GM12878 (cell line): ENCODE measurements around the gene GDA. TPM values are rescaled to one million over a fixed set of nuclear protein-coding genes. Genes with fewer than 3 reads are reported as not detected.

ENCODE experiments used
- ATAC-seq: fragments of 200-7000 bp; cut with Tn5 transposase; 3 replicates; pipeline ENCODE4 v1.9.1; 2020; ENCODE audit warnings: mild to moderate bottlenecking, moderate library complexity
- BruUV-seq: library from RNA; stranded (reverse); fragments of 400-500 nt; replicated peaks from 2 replicates; lab custom pipeline; 2021; lab: Mats Ljungman, UMichigan
- CTCF ChIA-PET: fragments of 300-600 bp; sonication (Branson Sonifier 250); formaldehyde crosslinking; extraction: SDS; loops from one replicate; lab custom pipeline; 2021; ENCODE audit warnings: inconsistent platforms; lab: Yijun Ruan, JAX
- POLR2A ChIA-PET: fragments of 350-600 bp; formaldehyde crosslinking; extraction: SDS; loops from one replicate; lab custom pipeline; 2021; ENCODE audit warnings: inconsistent platforms; lab: Charles Lee
- RAD21 ChIA-PET: fragments of 300-600 bp; sonication (Branson Sonifier 250); formaldehyde crosslinking; loops from one replicate; lab custom pipeline; 2023; ENCODE audit warnings: antibody characterized with exemption; ENCODE audit not compliant: unreplicated experiment; lab: Charles Lee
- SMC1A ChIA-PET: fragments of 300-600 bp; sonication (Branson Sonifier 250); formaldehyde crosslinking; loops from one replicate; lab custom pipeline; 2023; ENCODE audit not compliant: unreplicated experiment, uncharacterized antibody; lab: Charles Lee
- DNase-seq: peaks from one replicate; pipeline ENCODE4 v3.0.0-alpha.2; 2011; ENCODE audit warnings: low read depth, low spot score
- FAIRE-seq: peaks from 3 replicates; lab custom pipeline; 2011; peaks lifted over from hg19 to GRCh38; lab: Jason Lieb, UNC
- H2AFZ ChIP-seq: 2 replicates; pipeline ENCODE4 v1.6.0; 2011; ENCODE audit warnings: low read depth, low read length, control low read depth; ENCODE audit not compliant: control insufficient read depth
- H3K27ac ChIP-seq: 2 replicates; pipeline ENCODE4 v1.5.1; 2011; ENCODE audit warnings: control low read depth; ENCODE audit not compliant: control insufficient read depth, insufficient read depth
- H3K27me3 ChIP-seq, 2 experiments: replicated peaks in 1 of 2; 2 replicates each; pipeline versions ENCODE4 v1.6.0 to v1.6.1; 2011; ENCODE audit warnings: low read length in 1 of 2; ENCODE audit not compliant: control insufficient read depth in 2 of 2, insufficient read depth in 2 of 2
- H3K36me3 ChIP-seq, 2 experiments: 2 replicates each; pipeline ENCODE4 v1.5.1; 2011; ENCODE audit warnings: low read length in 1 of 2; ENCODE audit not compliant: control insufficient read depth in 2 of 2, insufficient read depth in 2 of 2
- H3K4me1 ChIP-seq: 2 replicates; pipeline ENCODE4 v1.6.1; 2011; ENCODE audit warnings: mild to moderate bottlenecking, low read length, moderate library complexity, mixed read lengths; ENCODE audit not compliant: control insufficient read depth, insufficient read depth
- H3K4me2 ChIP-seq: 2 replicates; pipeline ENCODE4 v1.6.0; 2011; ENCODE audit warnings: control low read depth; ENCODE audit not compliant: control insufficient read depth, insufficient read depth
- H3K4me3 ChIP-seq: fragments of 200-600 bp; sonication (generic); 2 replicates; pipeline ENCODE4 v1.5.1; 2016
- H3K79me2 ChIP-seq: 2 replicates; pipeline ENCODE4 v1.6.0; 2011; ENCODE audit warnings: low read length; ENCODE audit not compliant: control insufficient read depth, insufficient read depth
- H3K9ac ChIP-seq: 2 replicates; pipeline ENCODE4 v1.8.0; 2011; ENCODE audit warnings: low read length, control low read depth, mixed read lengths; ENCODE audit not compliant: control insufficient read depth, insufficient read depth
- H3K9me3 ChIP-seq: replicated peaks from 3 replicates; pipeline ENCODE4 v1.5.1; 2011; ENCODE audit warnings: mild to moderate bottlenecking, low read length; ENCODE audit not compliant: control insufficient read depth, insufficient read depth
- H4K20me1 ChIP-seq: 2 replicates; pipeline ENCODE4 v1.6.0; 2011; ENCODE audit not compliant: control insufficient read depth, insufficient read depth
- ATF3 ChIP-seq: IDR thresholded peaks from 2 replicates; pipeline ENCODE4 v1.6.1; 2011; ENCODE audit warnings: low read depth, mild to moderate bottlenecking, low read length, moderate library complexity, borderline replicate concordance; ENCODE audit errors: extremely low read depth
- EZH2 ChIP-seq: IDR thresholded peaks from 2 replicates; pipeline ENCODE4 v1.6.1; 2012; ENCODE audit warnings: low read depth, mild to moderate bottlenecking, control low read depth, inconsistent platforms, low read length, borderline replicate concordance; ENCODE audit not compliant: control insufficient read depth
- FOXM1 ChIP-seq: IDR thresholded peaks from 2 replicates; pipeline ENCODE4 v1.6.1; 2012; ENCODE audit warnings: low read depth, mild to moderate bottlenecking, inconsistent platforms, low read length, moderate library complexity
- MXI1 ChIP-seq: fragments of 150-350 bp; IDR thresholded peaks from 2 replicates; pipeline ENCODE4 v1.6.1; 2011; ENCODE audit warnings: low read depth, mild to moderate bottlenecking, inconsistent platforms, low read length, improper control_type of control experiment
- RCOR1 ChIP-seq: conservative IDR thresholded peaks from 2 replicates; pipeline ENCODE4 v1.6.1; 2012; ENCODE audit warnings: low read depth, low read length, improper control_type of control experiment
- SIN3A ChIP-seq: IDR thresholded peaks from 2 replicates; pipeline ENCODE4 v1.6.1; 2012; ENCODE audit warnings: low read depth, low read length, improper control_type of control experiment
- SPI1 ChIP-seq: IDR thresholded peaks from 2 replicates; pipeline ENCODE4 v1.6.1; 2011; ENCODE audit warnings: low read depth, mild to moderate bottlenecking, low read length, moderate library complexity, borderline replicate concordance; ENCODE audit not compliant: insufficient read depth
- ZBED1 ChIP-seq: IDR thresholded peaks from 2 replicates; pipeline ENCODE4 v1.6.1; 2016; ENCODE audit warnings: borderline replicate concordance
- WGBS: methylation state at CpG from one replicate; pipeline ENCODE4 v1.1.6; 2016; ENCODE audit warnings: low lambda C conversion rate; ENCODE audit not compliant: insufficient replicate concordance, insufficient coverage; ENCODE audit errors: missing lambda C conversion rate; 5-methylcytosine and 5-hydroxymethylcytosine counted together
- in situ Hi-C: fragments of 300-500 bp; cut with MboI; formaldehyde crosslinking; loops from 9 replicates; pipeline ENCODE4 v1.14.3; 2018; ENCODE audit warnings: mixed read lengths
- intact Hi-C: fragments of 100-400 bp; cut with micrococcal nuclease; formaldehyde crosslinking; loops from one replicate; pipeline ENCODE4 v1.14.2; 2022; ENCODE audit not compliant: unreplicated experiment
- polyA plus RNA-seq, 11 experiments: library from polyadenylated mRNA; depleted of rRNA in 4 of 11; unstranded in 6 of 11; stranded (reverse) in 5 of 11; fragments of >200 nt; fragmentation: Nextera tagmentation in 4 of 11; fragmentation: Illumina TruSeq in 1 of 11; extraction: Ambion mirVana in 4 of 11; extraction: Trizol in 1 of 11; gene quantifications; 1 replicate in 1 of 11; 2 replicates in 10 of 11; pipeline versions ENCODE4 v1.2.1 to v1.2.3, GENCODE V29; 2011 to 2016; ENCODE audit warnings: inconsistent platforms in 2 of 11, missing spikeins in 2 of 11, low read depth in 1 of 11
- total RNA-seq, 4 experiments: library from RNA; depleted of rRNA in 3 of 4; stranded (reverse); fragments of >200 nt in 3 of 4; fragmentation: Illumina TruSeq in 1 of 4; extraction: Trizol in 1 of 4; gene quantifications; 2 replicates each; pipeline versions ENCODE4 v1.2.1 to v1.2.3, GENCODE V29; 2013 to 2021
- TF ChIP-seq, protein P1 (sequence below): fragments of 450-650 bp; IDR thresholded peaks from 2 replicates; pipeline ENCODE4 v1.6.1; 2017; ENCODE audit warnings: mild to moderate bottlenecking, moderate library complexity
- TF ChIP-seq, protein P2 (sequence below): fragments of 450-650 bp; IDR thresholded peaks from 2 replicates; pipeline ENCODE4 v1.6.1; 2017; ENCODE audit warnings: antibody characterized with exemption, mild to moderate bottlenecking, moderate library complexity

GDA gene
- total and polyA plus RNA-seq, 10 of the 15 experiments (the other 5 are each of a cell fraction or from before 2014, with no cell fraction given) = 0.19 to 17.9 (median 0.48) TPM; not detected in 2

GRCh38 chr9:72139226-72139625 is 10.0 kb upstream of the GDA start:
- Histone ChIP-seq H3K4me3 (no peak overlapping the region), H3K27me3 (0 out of 4 replicates have a peak, but pooled peaks cover 0 to 2% of the 10 kb centered on the region in 2 experiments), H3K4me1 (no peaks in the 10 kb centered on the region), H3K79me2 (no peaks in the 10 kb centered on the region), H3K27ac (no peak overlapping the region), H3K9ac (no peak overlapping the region), H4K20me1 (no peaks in the 10 kb centered on the region), H3K36me3 (no peaks in the 10 kb centered on the region), H2AFZ (no peak overlapping the region), H3K9me3 (no peaks in the 10 kb centered on the region), H3K4me2 (no peak overlapping the region)
- in situ Hi-C loops = no loop called here
- ChIA-PET CTCF (no interaction called here), RAD21 (no interaction called here), SMC1A (interaction anchor here (1.1 to 1.8 kb wide), 3 partner anchors 11 to 37 kb away, joined by 3 read pairs; no protein-coding TSS in a partner anchor), POLR2A (no interaction called here)
- ATAC-seq (no peak), FAIRE-seq (no peak), DNase-seq (no peak)
- TF ChIP-seq, protein P1, sequence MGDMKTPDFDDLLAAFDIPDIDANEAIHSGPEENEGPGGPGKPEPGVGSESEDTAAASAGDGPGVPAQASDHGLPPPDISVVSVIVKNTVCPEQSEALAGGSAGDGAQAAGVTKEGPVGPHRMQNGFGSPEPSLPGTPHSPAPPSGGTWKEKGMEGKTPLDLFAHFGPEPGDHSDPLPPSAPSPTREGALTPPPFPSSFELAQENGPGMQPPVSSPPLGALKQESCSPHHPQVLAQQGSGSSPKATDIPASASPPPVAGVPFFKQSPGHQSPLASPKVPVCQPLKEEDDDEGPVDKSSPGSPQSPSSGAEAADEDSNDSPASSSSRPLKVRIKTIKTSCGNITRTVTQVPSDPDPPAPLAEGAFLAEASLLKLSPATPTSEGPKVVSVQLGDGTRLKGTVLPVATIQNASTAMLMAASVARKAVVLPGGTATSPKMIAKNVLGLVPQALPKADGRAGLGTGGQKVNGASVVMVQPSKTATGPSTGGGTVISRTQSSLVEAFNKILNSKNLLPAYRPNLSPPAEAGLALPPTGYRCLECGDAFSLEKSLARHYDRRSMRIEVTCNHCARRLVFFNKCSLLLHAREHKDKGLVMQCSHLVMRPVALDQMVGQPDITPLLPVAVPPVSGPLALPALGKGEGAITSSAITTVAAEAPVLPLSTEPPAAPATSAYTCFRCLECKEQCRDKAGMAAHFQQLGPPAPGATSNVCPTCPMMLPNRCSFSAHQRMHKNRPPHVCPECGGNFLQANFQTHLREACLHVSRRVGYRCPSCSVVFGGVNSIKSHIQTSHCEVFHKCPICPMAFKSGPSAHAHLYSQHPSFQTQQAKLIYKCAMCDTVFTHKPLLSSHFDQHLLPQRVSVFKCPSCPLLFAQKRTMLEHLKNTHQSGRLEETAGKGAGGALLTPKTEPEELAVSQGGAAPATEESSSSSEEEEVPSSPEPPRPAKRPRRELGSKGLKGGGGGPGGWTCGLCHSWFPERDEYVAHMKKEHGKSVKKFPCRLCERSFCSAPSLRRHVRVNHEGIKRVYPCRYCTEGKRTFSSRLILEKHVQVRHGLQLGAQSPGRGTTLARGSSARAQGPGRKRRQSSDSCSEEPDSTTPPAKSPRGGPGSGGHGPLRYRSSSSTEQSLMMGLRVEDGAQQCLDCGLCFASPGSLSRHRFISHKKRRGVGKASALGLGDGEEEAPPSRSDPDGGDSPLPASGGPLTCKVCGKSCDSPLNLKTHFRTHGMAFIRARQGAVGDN = no peak
- TF ChIP-seq MXI1 = no peak
- BruUV-seq = no TSS peak
- intact Hi-C loops = no loop called here
- 18% methylated on average over 2 of the region's 2 CpGs for WGBS

DNA sequence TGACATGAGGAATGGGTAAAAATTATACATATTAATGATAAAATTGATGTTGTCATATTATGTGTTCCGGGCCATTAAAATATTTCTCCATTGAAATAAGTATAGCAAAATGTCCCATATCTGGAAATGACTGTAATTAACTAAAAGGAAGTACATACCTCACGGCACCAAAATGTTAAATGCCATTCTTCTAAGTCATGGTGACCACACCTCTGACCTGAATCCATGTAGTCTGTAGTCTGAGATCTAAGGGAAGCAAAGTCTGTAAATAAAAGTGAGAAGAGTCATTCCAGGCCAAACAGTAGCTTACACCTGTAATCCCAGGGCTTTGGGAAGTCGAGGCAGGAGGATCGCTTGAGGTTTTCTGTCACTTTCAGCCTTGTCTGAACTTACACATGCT is 8.7 kb upstream of the GDA start:
- in situ Hi-C loops (no loop called here), intact Hi-C loops (no loop called here)
- FAIRE-seq (no peak), DNase-seq (no peak), ATAC-seq (no peak)
- POLR2A ChIA-PET = no interaction called here
- no peaks in the 10 kb centered on the region for H3K79me2 ChIP-seq
- RAD21 ChIA-PET = no interaction called here
- no peak overlapping the region for H3K27ac ChIP-seq
- 16% methylated on average over 4 of the region's 4 CpGs for WGBS
- H4K20me1 ChIP-seq = no peaks in the 10 kb centered on the region
- BruUV-seq = no TSS peak
- H3K4me2 ChIP-seq = no peak overlapping the region
- no peak overlapping the region for H2AFZ ChIP-seq
- H3K4me3 ChIP-seq = no peak overlapping the region
- no peaks in the 10 kb centered on the region for H3K4me1 ChIP-seq
- CTCF ChIA-PET = no interaction called here
- no peaks in the 10 kb centered on the region for H3K9me3 ChIP-seq
- no peaks in the 10 kb centered on the region for H3K36me3 ChIP-seq
- H3K27me3 ChIP-seq = 0 out of 4 replicates have a peak, but pooled peaks cover 0 to 2% of the 10 kb centered on the region in 2 experiments
- SMC1A ChIA-PET = interaction anchor here (1.8 kb wide), 1 partner anchor 21 kb away, joined by 3 read pairs; no protein-coding TSS in a partner anchor
- H3K9ac ChIP-seq = no peak overlapping the region
- no peak for TF ChIP-seq EZH2
- TF ChIP-seq SPI1 = no peak
- TF ChIP-seq RCOR1 = no peak
- TF ChIP-seq, protein P2, sequence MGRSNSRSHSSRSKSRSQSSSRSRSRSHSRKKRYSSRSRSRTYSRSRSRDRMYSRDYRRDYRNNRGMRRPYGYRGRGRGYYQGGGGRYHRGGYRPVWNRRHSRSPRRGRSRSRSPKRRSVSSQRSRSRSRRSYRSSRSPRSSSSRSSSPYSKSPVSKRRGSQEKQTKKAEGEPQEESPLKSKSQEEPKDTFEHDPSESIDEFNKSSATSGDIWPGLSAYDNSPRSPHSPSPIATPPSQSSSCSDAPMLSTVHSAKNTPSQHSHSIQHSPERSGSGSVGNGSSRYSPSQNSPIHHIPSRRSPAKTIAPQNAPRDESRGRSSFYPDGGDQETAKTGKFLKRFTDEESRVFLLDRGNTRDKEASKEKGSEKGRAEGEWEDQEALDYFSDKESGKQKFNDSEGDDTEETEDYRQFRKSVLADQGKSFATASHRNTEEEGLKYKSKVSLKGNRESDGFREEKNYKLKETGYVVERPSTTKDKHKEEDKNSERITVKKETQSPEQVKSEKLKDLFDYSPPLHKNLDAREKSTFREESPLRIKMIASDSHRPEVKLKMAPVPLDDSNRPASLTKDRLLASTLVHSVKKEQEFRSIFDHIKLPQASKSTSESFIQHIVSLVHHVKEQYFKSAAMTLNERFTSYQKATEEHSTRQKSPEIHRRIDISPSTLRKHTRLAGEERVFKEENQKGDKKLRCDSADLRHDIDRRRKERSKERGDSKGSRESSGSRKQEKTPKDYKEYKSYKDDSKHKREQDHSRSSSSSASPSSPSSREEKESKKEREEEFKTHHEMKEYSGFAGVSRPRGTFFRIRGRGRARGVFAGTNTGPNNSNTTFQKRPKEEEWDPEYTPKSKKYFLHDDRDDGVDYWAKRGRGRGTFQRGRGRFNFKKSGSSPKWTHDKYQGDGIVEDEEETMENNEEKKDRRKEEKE = no peak
- TF ChIP-seq ATF3 = no peak
- no peak for TF ChIP-seq FOXM1
- TF ChIP-seq SIN3A = no peak
- TF ChIP-seq ZBED1 = no peak
